ENCODE results near the gene ZSCAN31. TPM values are rescaled to one million over a fixed set of nuclear protein-coding genes. Genes with fewer than 3 reads are reported as not detected.
"Not testable (repeated sequence)": the region's sequence is repeated elsewhere in the genome, so short reads cannot be mapped to it uniquely, and the experiment has no call there.

Gene ZSCAN31
- 8.6 TPM for total RNA-seq
- long read RNA-seq, transcript ZSCAN31-201 (4 exons, 2,619 nt): major isoform, 7 of 17 reads
- long read RNA-seq, partial matches to known transcripts: 2 of 17 reads
- long read RNA-seq, other reads (novel, unspliced or antisense): 2 of 17 reads

DNA sequence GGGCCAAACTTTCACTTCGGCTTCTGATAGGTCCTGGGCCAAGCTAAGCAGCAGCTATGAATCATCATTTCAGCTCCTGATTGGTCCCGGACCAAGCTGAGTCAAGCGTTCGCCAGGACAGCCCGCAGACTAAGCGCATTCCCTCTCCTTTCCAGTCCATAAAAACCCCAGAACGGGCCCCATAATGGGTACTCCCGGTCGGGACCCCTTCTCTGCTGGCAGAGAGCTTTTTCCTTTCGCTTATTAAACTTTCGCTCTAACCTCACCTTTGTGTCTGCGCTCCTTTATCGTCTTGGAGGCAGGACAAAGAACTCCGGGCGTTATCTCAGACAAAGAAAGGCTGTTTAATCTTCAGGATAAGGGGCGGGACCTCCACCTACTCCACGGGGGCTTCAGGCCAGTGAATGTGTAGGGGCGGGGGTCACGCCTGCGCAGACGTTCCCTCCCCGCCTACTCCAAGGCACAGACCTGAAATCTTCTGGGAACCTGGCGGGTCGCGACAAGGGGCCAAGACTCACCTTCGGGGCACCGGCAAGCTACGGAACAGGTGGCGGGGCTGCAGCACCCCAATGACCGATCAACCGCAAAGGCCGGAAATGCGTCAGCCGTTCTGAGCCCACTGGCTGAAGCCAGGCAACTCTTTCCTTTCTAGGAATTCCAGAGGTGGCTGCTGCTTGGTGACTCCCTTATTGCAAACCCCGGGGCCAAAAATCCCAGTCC lies at the start of gene ZSCAN31:
Gene ZSCAN31 (minus strand): TSS at position 585 of the 720 bp plus-strand sequence. CDS start 6,465 bp downstream, outside the sequence.
- intact Hi-C loops (cut with micrococcal nuclease): no loop called here
- DNase-seq: peak; percentile 93
- peak; percentile 97 for ATAC-seq

DNA sequence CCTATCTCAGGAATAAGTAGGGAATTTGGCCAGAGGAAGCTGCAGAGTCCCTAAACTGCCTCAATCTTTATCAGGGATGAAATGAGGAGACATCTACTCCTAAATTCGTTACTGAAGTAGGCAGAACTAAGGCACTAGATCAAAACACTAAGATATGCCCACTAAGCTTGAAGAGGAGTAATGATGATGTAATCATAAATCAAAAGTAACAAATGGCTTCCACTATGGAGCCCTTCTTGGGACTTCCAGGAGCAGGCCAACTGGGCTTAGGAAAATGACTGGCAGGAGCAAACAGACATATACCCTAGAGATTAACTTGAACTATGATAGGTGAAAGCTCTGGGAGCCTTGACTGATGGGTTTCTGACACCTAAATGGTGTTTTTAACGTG lies 48.2 kb upstream of the ZSCAN31 start:
- no peak for DNase-seq
- intact Hi-C loops (cut with micrococcal nuclease): no loop called here

DNA sequence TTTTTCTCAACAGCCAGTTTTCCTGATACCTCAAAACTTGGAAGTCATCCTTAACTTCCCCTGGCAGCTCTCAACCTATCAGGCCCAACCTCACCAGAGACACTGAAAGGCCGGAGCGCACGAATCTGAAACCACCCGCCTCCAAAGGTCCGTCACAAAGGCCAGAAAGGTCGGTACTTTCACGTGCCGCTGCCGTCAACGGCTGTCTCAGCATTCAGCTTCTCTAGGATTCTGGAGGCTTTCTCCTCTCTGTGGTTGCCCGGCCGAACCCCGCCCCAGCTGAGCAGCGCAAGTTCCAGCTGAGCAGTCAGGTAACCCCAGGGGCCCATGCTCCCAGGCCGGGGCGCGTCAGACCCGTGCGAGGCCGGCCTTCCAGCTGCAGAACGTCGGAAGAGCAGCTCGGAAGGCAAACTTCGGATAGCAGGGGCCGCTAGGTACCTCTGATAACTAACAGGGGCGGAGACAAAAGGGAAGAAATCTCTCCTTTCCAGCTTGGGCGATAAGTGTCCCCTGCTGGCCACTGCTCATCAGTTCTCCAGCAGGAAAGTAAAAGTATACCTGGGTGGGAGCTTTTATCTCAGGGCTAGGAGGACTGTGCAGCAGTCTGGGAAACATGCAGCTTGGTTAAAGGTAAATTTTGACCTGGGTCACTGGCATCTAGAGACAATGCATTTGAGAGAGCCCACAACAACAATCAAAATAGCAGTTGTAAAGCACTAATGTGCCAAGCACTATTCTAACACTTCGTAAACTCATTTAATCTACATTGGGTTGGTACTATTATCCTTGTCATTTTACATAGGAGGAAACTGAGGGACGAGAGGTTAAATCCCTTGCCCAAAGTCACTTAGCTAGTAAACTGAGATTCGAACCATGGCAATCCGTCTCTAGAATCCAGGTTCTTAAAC lies 47.5 kb upstream of the ZSCAN31 start:
- DNase-seq (peak; percentile 88), ATAC-seq (peak; percentile 99)
- intact Hi-C loops (cut with micrococcal nuclease): no loop called here

More for the DNA sequence above, 48.2 kb upstream of the ZSCAN31 start:
- no peak for ATAC-seq

DNA sequence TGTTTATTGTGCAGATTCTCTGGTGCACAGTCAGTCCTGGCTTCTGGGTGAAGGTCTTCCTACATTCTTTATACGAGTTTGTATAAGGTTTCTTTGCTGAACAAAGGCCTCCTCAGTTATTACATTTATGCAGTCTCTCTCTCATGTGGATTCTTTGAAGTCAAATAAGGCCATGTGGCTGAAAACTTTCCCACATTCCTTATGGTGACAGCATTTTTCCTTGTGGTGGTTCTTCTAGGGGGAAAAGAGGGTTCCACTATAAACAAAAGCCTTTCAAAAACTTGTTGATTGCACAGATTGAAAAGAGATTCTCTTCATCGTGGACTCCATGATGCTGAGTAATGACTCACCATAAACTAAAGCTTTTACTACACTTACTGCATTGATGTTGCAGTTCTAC lies 44.4 kb upstream of the ZSCAN31 start:
- intact Hi-C loops (cut with micrococcal nuclease): no loop called here
- ATAC-seq (no peak), DNase-seq (no peak)

DNA sequence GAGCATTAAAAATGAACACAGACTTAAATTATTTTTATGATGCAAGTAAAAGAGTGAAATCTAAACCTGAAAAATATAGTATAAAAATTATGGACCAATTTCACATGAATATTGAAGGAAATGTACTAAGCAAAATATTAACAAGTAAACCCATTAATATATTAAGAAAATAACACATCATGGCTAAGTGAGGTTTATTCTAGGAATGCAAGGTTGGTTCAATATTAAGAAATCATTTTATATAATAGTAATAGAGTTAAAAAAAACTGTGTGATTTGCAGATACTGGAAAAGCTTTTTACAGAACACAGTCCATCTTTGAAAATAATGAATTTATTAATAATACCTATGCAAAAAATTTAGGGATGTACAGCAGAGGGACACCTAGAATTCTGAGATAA lies 42.7 kb upstream of the ZSCAN31 start:
- intact Hi-C loops (cut with micrococcal nuclease): no loop called here
- DNase-seq (no peak), ATAC-seq (no peak)

DNA sequence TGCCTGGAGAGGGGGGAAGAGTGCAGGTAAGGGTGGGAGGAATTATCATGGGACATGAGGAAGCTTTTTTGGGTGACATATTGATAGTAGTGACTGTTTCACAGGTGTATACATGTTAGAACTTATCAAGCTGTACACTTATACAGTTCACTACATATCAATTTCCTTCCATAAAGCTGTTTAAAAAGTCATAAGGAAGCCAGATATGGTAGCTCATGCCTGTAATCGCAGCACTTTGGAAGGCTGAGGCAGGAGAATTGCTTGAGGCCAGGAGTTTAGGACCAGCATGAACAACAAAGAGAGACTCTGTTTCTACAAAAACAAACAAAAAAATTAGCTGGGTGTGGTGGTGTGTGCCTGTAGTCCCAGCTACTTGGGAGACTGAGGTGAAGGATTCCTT lies 41.9 kb upstream of the ZSCAN31 start:
- ATAC-seq (no peak), DNase-seq (no peak)
- intact Hi-C loops (cut with micrococcal nuclease): no loop called here

DNA sequence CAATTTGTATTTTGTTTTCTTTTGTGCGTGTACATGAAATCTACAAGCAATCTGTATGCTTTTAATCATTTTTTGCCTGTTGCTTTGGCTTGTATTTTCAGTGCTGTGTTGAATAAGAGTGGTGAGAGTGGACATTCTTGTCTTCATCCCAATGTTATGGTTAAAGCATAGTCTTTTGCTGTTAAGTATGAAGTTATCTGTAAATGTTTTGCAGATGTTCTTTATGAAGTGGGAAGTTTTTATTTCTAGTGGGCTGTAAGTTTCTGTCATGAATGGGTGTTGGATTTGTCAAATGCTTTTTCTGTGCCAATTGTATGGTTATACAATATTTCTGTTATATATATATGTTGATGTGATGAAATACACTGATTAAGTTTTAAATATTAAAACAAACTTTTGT lies 38.0 kb upstream of the ZSCAN31 start:
- intact Hi-C loops (cut with micrococcal nuclease): no loop called here
- no peak for DNase-seq
- no peak for ATAC-seq

DNA sequence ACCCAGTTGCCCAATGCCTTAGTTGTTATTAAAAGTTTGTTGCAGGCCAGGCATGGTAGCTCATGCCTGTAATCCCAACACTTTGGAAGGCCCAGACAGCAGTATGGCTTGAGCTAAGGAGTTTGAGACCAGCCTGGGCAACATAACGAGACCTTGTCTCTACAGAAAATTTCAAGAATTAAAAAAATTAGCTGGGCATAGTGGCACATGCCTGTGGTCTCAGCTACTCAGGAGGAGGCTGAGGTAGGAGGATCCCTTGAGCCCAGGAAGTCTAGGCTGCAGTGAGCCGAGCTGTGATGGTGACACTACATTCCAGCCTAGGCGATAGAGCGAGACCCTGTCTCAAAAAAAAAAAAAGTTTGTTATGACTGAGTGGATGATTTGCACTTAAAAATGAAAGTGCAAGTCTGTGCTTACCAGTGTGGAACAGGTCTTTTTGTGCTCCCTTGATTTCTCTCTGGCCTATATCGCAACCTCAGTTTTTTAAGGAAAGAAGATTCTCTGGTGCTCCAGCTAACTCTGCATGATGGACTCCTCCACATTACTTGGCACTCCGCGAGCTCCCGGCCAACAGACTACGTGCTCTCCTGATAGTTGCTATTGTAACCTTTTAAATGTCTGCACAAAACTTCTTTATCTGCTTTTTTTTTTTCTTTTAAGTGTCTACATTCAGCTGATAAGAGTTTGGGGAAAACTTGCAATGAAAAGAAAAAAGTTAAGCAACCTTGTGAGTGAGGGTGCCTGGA lies 35.9 kb upstream of the ZSCAN31 start:
- ATAC-seq (no peak), DNase-seq (no peak)
- intact Hi-C loops (cut with micrococcal nuclease): no loop called here

DNA sequence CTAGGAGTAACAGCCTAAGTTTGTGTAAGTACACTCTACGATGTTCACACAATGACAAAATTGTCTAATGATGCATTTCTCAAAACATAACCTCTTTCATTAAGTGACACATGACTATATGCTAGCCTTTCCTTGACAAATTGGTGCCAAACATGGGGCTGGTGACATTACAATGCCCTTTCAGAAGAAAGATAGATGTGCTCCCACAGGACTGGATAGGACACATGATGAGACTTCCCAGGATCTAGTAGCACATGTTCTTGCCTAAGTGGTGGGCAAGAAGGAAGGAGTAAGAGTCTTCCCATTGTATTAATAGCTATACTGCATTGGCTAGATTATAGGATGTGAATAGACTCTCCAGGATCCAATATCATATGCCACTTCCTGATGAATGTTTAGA lies 35.3 kb upstream of the ZSCAN31 start:
- DNase-seq: no peak
- ATAC-seq: no peak
- intact Hi-C loops (cut with micrococcal nuclease): no loop called here

DNA sequence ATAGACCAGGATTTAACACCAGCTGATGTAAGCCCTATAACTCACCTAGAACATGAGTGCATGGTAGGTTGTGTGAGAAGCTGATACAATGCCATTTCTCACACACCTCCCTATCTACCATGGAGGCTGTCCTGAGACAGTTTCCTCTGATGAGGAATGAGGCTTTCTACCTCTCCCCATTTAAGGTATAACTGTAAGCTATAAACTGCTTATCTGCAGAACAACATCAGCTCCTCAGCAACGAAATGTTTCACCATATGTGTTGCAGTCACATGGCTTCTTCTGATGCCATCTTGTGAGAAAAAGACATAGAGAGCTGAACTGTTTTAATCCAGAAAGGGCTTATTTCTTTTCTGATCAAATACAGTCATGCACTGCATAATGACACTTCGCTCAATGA lies 34.5 kb upstream of the ZSCAN31 start:
- DNase-seq (no peak), ATAC-seq (no peak)
- intact Hi-C loops (cut with micrococcal nuclease): no loop called here

DNA sequence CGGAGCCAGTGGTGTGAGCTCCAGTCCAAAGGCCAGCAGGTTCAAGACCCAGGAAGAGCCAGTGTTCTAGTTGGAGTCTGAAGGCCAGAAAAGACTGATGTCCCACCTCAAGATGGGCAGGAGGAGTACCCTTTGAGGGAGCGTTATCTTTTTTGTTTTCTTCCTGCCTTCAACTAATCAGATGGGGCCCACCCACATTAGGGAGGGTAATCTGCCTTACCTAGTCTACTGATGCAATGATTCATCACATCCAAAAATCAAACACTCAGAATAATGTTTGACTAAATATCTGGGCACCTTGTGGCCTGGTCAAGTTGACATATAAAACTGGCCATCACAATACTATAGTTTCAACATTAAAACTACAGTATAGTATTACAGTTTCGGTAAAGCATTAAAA lies 33.5 kb upstream of the ZSCAN31 start:
- intact Hi-C loops (cut with micrococcal nuclease): no loop called here
- DNase-seq (no peak), ATAC-seq (no peak)

DNA sequence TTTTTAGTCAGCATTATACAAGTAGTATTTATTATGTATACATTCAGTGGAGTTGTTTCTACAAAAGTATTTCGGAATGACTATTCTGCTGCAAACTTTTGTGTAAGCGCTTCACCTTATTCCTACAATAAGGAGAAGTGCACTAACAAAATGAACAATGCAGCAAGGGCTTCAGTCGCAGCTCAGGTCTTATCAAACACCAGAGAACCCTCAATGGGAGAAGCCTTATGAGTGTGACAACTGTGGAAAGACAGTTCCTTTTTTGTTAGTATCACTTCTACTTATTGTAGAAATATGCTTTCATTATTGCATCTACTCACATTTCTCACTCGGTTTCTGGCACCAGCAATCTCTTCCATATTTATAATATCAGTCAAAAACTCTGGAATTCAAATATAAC lies 32.6 kb upstream of the ZSCAN31 start:
- ATAC-seq (no peak), DNase-seq (no peak)
- intact Hi-C loops (cut with micrococcal nuclease): no loop called here

DNA sequence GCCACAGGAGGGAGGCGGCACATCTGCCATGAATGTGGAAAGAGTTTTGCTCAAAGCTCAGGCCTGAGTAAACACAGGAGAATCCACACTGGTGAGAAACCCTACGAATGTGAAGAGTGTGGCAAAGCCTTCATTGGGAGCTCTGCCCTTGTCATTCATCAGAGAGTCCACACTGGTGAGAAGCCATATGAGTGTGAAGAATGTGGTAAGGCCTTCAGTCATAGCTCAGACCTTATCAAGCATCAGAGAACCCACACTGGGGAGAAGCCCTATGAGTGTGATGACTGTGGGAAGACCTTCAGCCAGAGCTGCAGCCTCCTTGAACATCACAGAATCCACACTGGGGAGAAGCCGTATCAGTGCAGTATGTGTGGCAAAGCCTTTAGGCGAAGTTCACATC lies 29.6 kb upstream of the ZSCAN31 start:
- ATAC-seq; intact Hi-C loops (cut with micrococcal nuclease); DNase-seq: not testable (repeated sequence)

DNA sequence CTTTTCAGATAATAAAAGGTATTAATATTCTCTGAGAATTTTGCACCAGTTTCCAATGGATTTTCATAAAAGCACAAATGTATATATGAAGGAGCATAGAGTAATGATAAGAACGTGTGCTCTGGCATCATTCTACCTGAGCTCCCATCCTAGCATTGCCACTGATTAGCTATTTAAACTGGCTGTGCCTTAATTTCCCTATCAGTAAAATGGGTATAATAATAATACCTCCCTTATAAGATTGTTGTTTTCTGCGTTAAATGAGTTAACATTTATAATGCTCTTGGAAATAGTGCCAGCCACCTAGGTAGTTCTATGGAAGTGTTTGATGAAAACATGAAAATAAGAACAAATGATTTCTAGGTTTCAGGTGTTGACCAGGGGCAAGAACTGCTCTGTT lies 25.0 kb upstream of the ZSCAN31 start:
- no peak for ATAC-seq
- no peak for DNase-seq
- intact Hi-C loops (cut with micrococcal nuclease): no loop called here

DNA sequence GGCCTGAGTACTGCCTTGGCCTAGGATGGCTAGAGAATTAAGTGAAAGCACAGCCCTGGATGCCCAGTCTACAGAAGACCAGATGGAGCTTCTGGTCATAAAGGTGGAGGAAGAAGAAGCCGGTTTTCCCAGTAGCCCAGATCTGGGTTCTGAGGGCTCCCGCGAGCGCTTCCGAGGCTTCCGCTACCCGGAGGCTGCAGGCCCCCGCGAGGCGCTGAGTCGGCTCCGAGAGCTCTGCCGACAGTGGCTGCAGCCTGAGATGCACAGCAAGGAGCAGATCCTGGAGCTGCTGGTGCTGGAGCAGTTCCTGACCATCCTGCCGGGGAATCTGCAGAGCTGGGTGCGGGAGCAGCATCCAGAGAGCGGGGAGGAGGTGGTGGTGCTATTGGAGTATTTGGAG lies 23.6 kb upstream of the ZSCAN31 start:
- DNase-seq, ATAC-seq: not testable (repeated sequence)
- intact Hi-C loops (cut with micrococcal nuclease): loop anchor here (10.0 kb wide), 1 partner anchor 225 kb away; no protein-coding TSS in a partner anchor

DNA sequence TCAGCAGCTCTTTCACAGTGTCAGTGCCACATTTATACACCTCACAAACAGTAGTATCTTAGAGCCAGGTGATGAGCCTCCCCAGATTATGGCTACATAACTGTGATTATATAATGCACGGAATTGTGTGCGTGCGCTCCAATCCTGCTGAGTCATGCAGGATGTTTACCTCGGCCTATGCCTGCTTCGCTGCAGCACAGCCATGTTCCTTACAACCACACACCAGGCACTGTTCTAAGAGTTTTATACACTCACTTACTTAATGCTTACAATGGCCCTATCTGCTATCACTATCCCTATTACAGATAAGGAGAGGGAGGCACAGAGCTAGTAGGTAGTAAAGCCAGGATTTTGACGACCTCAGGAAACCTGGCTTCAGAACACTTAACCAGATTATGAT lies 21.1 kb upstream of the ZSCAN31 start:
- ATAC-seq (no peak), DNase-seq (no peak)
- intact Hi-C loops (cut with micrococcal nuclease): loop anchor here (10.0 kb wide), 1 partner anchor 222 kb away; no protein-coding TSS in a partner anchor

DNA sequence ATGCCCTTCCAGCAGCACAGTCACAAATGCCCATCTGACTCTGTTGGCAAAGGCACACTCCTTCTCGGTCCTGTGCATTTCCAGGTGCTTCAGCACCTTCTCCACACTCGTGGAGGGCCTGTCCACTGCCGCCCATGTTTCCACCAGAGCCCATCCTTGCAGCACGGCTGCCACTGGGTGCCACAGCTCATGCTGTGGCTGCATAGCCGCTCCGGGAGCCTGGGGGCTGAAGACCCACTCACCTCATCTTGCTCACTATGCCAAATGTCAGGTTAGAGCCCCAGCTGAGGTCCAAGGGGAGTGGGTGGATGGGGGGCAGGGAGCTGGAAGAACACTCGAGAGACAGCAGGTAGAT lies 20.7 kb upstream of the ZSCAN31 start:
- no peak for ATAC-seq
- intact Hi-C loops (cut with micrococcal nuclease): loop anchor here (10.0 kb wide), 1 partner anchor 222 kb away; no protein-coding TSS in a partner anchor
- no peak for DNase-seq

DNA sequence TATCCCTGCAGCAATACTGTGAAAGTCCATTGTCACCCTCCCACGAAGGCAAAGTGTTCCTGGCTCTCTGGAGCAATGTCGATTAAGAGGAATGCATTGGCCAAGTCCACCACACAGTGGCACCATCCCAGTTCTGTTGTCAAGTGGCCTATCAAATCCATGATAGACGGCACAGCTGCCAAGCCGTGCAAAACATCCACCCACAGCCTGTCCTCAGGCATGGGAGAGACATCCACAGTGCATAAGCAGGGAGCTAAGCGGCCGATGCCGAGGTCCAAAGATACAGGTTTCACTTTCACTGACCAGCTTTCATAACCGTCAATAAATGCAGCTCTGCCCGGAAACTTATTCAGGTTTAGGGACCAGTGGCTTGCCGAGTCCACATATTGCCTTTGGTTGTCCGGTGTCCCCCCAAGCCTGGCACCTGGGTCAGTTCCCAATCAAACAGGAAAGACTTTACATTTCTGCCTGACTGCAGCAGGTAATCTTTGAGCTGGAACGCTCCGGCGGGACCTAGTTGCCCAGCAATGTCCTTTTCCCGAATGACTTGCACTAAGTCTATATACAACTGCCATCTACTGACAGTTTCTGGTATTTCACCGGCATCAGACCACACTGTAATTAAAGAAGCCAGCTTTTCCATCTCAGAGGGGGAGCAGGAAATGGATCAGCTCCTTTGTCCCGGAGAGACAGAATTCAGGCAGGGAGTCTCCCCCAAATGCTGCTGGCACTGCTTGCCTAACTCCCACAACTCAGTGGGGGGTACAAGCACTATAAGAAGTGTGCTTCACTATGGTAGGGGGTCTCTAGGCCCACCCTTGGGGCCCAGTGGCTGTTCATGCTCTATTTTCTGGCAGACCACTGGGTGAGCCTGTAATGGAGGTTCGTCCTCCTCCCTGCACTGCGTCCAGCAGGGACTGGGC lies 20.1 kb upstream of the ZSCAN31 start:
- ATAC-seq (peak; percentile 93), DNase-seq (peak; percentile 77)
- intact Hi-C loops (cut with micrococcal nuclease): loop anchor here (10.0 kb wide), 1 partner anchor 221 kb away; no protein-coding TSS in a partner anchor

Data from left ventricle myocardium superior (tissue), 1 donor.